Nephron progenitor cell (in vitro differentiated cells): ENCODE results near the gene RAD51B.

Experiments
- DNase-seq: peaks from one replicate; pipeline ENCODE4 v3.0.0; 2021
- H3K27ac Mint-ChIP-seq: 2 replicates; pipeline ENCODE4 v1.8.0; 2021; ENCODE audit warnings: mild to moderate bottlenecking, moderate library complexity, mixed read lengths
- H3K27me3 Mint-ChIP-seq: 2 replicates; pipeline ENCODE4 v1.8.0; 2021; ENCODE audit warnings: mild to moderate bottlenecking, low read depth, mixed read lengths; ENCODE audit not compliant: poor library complexity
- H3K36me3 Mint-ChIP-seq: 2 replicates; pipeline ENCODE4 v1.8.0; 2021; ENCODE audit warnings: low read depth, mixed read lengths
- H3K4me1 Mint-ChIP-seq: 2 replicates; pipeline ENCODE4 v1.8.0; 2021; ENCODE audit warnings: mixed read lengths
- H3K4me3 Mint-ChIP-seq: 2 replicates; pipeline ENCODE4 v1.8.0; 2021; ENCODE audit warnings: mild to moderate bottlenecking, moderate library complexity, mixed read lengths
- H3K9me3 Mint-ChIP-seq: 2 replicates; pipeline ENCODE4 v1.8.0; 2021; ENCODE audit warnings: mild to moderate bottlenecking, moderate library complexity, mixed read lengths
- CTCF ChIP-seq: fragments of 200-600 bp; sonication (generic); IDR thresholded peaks from 2 replicates; pipeline ENCODE4 v1.5.0; 2021; ENCODE audit warnings: antibody characterized with exemption

Gene RAD51B

DNA sequence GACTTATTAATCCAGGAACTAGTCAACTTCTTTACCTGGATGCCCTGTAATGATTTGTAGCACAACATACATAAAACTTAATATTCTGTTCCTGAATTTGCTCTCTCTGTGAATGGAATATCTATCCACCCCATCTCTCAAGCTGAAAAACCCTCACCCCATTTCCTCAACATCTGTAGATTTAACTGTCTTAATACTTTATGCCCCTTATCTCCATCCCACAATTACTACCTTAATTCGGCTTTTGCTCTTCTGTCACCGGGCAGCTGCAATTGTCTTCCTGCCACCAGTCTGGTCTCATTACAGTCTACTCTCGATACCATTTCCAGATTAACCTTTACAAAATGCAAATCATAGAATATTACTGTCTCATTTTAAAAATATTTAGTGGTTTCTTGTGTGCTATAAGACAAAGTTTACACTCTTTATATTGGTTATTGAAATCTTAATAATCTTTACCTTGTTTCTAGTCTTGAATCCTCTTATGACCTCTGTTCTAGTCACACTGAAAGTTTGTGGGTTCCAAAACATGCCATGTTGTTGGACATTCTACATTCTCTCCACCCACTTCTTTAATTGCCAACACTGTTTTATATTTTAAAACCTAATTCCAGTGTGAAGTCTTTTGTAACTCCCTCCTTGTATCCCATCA, 347.3 kb downstream of the RAD51B start:
- TF ChIP-seq CTCF, result no peak
- Mint-ChIP-seq H3K4me1 (peaks cover 67% of the 10 kb centered on the region), H3K4me3 (no peak overlapping the region), H3K36me3 (peaks cover under 1% of the 10 kb centered on the region), H3K27me3 (no peaks in the 10 kb centered on the region), H3K27ac (peak overlapping the region; percentile 1), H3K9me3 (no peaks in the 10 kb centered on the region)
- DNase-seq, result no peak

- H3K36me3 Mint-ChIP-seq, result peaks cover 5% of the 10 kb centered on the region
- H3K27me3 Mint-ChIP-seq, result no peaks in the 10 kb centered on the region
- no peak overlapping the region for H3K27ac Mint-ChIP-seq
- no peak for TF ChIP-seq CTCF
- no peak for DNase-seq
- peaks cover 73% of the 10 kb centered on the region for H3K4me1 Mint-ChIP-seq
- H3K9me3 Mint-ChIP-seq, result no peaks in the 10 kb centered on the region
- no peak overlapping the region for H3K4me3 Mint-ChIP-seq
These were observed 348.0 kb downstream of the RAD51B start for GRCh38 chr14:68167383-68168087.

- H3K4me3 Mint-ChIP-seq, result peak overlapping the region; percentile 9
- peaks cover 74% of the 10 kb centered on the region for H3K4me1 Mint-ChIP-seq
- no peak for TF ChIP-seq CTCF
- no peaks in the 10 kb centered on the region for H3K9me3 Mint-ChIP-seq
- no peaks in the 10 kb centered on the region for H3K27me3 Mint-ChIP-seq
- DNase-seq, result no peak
- peak overlapping the region; percentile 29 for H3K27ac Mint-ChIP-seq
- peaks cover 5% of the 10 kb centered on the region for H3K36me3 Mint-ChIP-seq
These were observed 349.0 kb downstream of the RAD51B start for GRCh38 chr14:68168460-68169109.

DNA sequence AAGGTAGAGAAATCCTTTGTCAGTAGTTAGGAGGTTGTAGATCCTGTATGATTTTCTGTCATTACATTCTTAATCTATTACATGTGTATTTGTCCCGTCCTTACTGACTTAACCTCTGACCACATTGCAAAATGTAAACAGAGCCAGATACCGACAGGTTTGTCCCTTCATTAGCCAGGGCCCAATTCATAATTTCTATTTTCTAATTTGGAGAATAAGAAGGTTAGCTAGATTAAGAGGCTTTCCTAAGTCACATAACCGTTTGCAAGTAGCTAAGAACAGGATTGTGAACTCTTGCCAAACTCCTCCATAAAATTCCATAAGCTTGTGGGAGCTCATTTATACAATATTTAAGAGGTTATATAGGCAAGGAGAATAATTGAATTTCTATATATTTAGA, 352.6 kb downstream of the RAD51B start:
- no peak for TF ChIP-seq CTCF
- Mint-ChIP-seq H3K27ac (peak overlapping the region; percentile 6), H3K4me1 (peaks cover 50% of the 10 kb centered on the region), H3K36me3 (peaks cover 5% of the 10 kb centered on the region), H3K27me3 (no peaks in the 10 kb centered on the region), H3K4me3 (no peak overlapping the region), H3K9me3 (no peaks in the 10 kb centered on the region)
- no peak for DNase-seq

- H3K27ac Mint-ChIP-seq, result no peak overlapping the region
- H3K9me3 Mint-ChIP-seq, result no peaks in the 10 kb centered on the region
- no peaks in the 10 kb centered on the region for H3K27me3 Mint-ChIP-seq
- H3K36me3 Mint-ChIP-seq, result peaks cover 5% of the 10 kb centered on the region
- DNase-seq, result no peak
- H3K4me1 Mint-ChIP-seq, result peaks cover 50% of the 10 kb centered on the region
- no peak for TF ChIP-seq CTCF
- no peak overlapping the region for H3K4me3 Mint-ChIP-seq
These were observed 353.0 kb downstream of the RAD51B start for GRCh38 chr14:68172627-68173026.
